Measurements from ENCODE around the gene MRGPRF.

DNA sequence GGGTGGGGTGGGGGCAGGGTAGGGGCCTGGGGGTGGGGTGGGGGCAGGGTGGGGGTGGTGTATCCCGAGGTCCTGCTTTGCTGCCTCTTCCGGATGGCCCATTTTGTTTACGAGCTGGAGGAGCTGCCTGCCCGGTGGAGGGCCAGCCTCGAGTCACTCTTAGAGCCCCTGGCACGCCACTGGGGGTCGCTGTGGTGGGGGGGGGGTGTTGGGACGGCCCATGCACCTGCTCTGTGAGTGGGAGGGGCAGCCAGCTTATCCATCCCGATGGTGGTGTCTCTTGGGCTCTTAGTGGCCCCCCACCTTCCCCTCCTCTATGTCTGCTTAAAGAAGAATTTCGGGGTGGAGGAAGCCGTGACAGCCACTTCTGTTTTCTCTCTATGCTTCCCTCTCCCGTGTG is 56.9 kb downstream of the MRGPRF start:
- TF ChIP-seq, protein P1, sequence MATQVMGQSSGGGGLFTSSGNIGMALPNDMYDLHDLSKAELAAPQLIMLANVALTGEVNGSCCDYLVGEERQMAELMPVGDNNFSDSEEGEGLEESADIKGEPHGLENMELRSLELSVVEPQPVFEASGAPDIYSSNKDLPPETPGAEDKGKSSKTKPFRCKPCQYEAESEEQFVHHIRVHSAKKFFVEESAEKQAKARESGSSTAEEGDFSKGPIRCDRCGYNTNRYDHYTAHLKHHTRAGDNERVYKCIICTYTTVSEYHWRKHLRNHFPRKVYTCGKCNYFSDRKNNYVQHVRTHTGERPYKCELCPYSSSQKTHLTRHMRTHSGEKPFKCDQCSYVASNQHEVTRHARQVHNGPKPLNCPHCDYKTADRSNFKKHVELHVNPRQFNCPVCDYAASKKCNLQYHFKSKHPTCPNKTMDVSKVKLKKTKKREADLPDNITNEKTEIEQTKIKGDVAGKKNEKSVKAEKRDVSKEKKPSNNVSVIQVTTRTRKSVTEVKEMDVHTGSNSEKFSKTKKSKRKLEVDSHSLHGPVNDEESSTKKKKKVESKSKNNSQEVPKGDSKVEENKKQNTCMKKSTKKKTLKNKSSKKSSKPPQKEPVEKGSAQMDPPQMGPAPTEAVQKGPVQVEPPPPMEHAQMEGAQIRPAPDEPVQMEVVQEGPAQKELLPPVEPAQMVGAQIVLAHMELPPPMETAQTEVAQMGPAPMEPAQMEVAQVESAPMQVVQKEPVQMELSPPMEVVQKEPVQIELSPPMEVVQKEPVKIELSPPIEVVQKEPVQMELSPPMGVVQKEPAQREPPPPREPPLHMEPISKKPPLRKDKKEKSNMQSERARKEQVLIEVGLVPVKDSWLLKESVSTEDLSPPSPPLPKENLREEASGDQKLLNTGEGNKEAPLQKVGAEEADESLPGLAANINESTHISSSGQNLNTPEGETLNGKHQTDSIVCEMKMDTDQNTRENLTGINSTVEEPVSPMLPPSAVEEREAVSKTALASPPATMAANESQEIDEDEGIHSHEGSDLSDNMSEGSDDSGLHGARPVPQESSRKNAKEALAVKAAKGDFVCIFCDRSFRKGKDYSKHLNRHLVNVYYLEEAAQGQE (IDR thresholded peaks at IDR 0.05; ENCODE audit: insufficient read depth in 1 of 2, low read depth in 2 of 2, low read length in 2 of 2) = no peak
- TF ChIP-seq TAF1 (IDR thresholded peaks at IDR 0.05; ENCODE audit: borderline replicate concordance, insufficient read depth, low read length) = no peak

All from PFSK-1 (cell line).